Common myeloid progenitor, CD34-positive (primary cell): ENCODE results near the gene HAPSTR1.
"Not testable (repeated sequence)": the region's sequence is repeated elsewhere in the genome, so short reads cannot be mapped to it uniquely, and the experiment has no call there.

Experiments used
- CTCF ChIA-PET: fragments of 350-600 bp; sonication (Branson Sonifier 250); formaldehyde crosslinking; loops from one replicate; lab custom pipeline; 2021; ENCODE audit warnings: antibody characterized with exemption; lab: Charles Lee
- POLR2A ChIA-PET: fragments of 350-600 bp; sonication (Branson Sonifier 250); formaldehyde crosslinking; loops from one replicate; lab custom pipeline; 2021; ENCODE audit warnings: antibody characterized with exemption; lab: Charles Lee
- DNase-seq, 3 donors: peaks; one replicate each; pipeline versions ENCODE4 v3.0.0 to v3.0.0-alpha.2; 2013
- H3K27ac ChIP-seq, 2 experiments: 1 replicate in 1 of 2; 2 replicates in 1 of 2; pipeline ENCODE4 v1.7.0; 2013; ENCODE audit warnings: inconsistent platforms in 2 of 2, low read length in 2 of 2, mild to moderate bottlenecking in 2 of 2, low read depth in 1 of 2, moderate library complexity in 1 of 2; ENCODE audit not compliant: severe bottlenecking in 2 of 2, insufficient read depth in 1 of 2, poor library complexity in 1 of 2
- H3K27me3 ChIP-seq, 5 experiments: replicated peaks in 2 of 5; 1 replicate in 3 of 5; 2 replicates in 2 of 5; pipeline versions ENCODE4 v1.6.1 to v1.7.0; 2013; ENCODE audit warnings: low read length in 4 of 5, mild to moderate bottlenecking in 2 of 5, moderate library complexity in 2 of 5, inconsistent platforms in 1 of 5; ENCODE audit not compliant: insufficient read depth in 5 of 5, control insufficient read depth in 4 of 5
- H3K36me3 ChIP-seq, 4 experiments: 1 replicate in 2 of 4; 2 replicates in 2 of 4; pipeline versions ENCODE4 v1.6.1 to v1.7.0; 2013; ENCODE audit warnings: low read length in 3 of 4, control low read depth in 1 of 4, mild to moderate bottlenecking in 1 of 4; ENCODE audit not compliant: control insufficient read depth in 4 of 4, insufficient read depth in 4 of 4
- H3K4me1 ChIP-seq, 4 experiments: 1 replicate in 3 of 4; 2 replicates in 1 of 4; pipeline versions ENCODE4 v1.6.1 to v1.7.1; 2013; ENCODE audit warnings: low read length in 3 of 4, mild to moderate bottlenecking in 3 of 4, control low read depth in 1 of 4, inconsistent platforms in 1 of 4, moderate library complexity in 1 of 4; ENCODE audit not compliant: control insufficient read depth in 4 of 4, insufficient read depth in 4 of 4; ENCODE audit errors: control extremely low read depth in 1 of 4
- H3K4me3 ChIP-seq, 7 experiments: 1 replicate in 4 of 7; 2 replicates in 3 of 7; pipeline versions ENCODE4 v1.5.1 to v1.7.0; 2013; ENCODE audit warnings: mild to moderate bottlenecking in 7 of 7, low read length in 6 of 7, moderate library complexity in 6 of 7, inconsistent platforms in 2 of 7, low read depth in 2 of 7, control low read depth in 1 of 7; ENCODE audit not compliant: insufficient read depth in 4 of 7, control insufficient read depth in 1 of 7; ENCODE audit errors: extremely low read depth in 1 of 7
- H3K9me3 ChIP-seq, 5 experiments: 1 replicate in 4 of 5; 2 replicates in 1 of 5; pipeline versions ENCODE4 v1.6.1 to v1.7.1; 2013; ENCODE audit warnings: low read length in 4 of 5, mild to moderate bottlenecking in 2 of 5, inconsistent platforms in 1 of 5, low read depth in 1 of 5, moderate library complexity in 1 of 5; ENCODE audit not compliant: control insufficient read depth in 4 of 5, insufficient read depth in 2 of 5; ENCODE audit errors: control extremely low read depth in 1 of 5
- WGBS: methylation state at CpG from one replicate; pipeline ENCODE4 v1.1.5; 2013; ENCODE audit not compliant: insufficient coverage; 5-methylcytosine and 5-hydroxymethylcytosine counted together

Gene HAPSTR1

GRCh38 chr16:9079430-9079812 is 12.0 kb upstream of the HAPSTR1 start:
- no peaks in the 10 kb centered on the region for H3K27me3 ChIP-seq
- DNase-seq = no peak
- H3K4me3 ChIP-seq = no peak overlapping the region
- CTCF ChIA-PET = interaction anchor here (1.6 kb wide), 1 partner anchor 11 kb away, joined by 3 read pairs; no protein-coding TSS in a partner anchor
- H3K9me3 ChIP-seq = peaks cover 0 to 6% (median 2%) of the 10 kb centered on the region in 5 experiments
- peaks cover 0 to 26% (median 0%) of the 10 kb centered on the region in 4 experiments for H3K4me1 ChIP-seq
- POLR2A ChIA-PET = no interaction called here
- 100% methylated on average over 2 of the region's 4 CpGs for WGBS
- H3K36me3 ChIP-seq = no peaks in the 10 kb centered on the region
- H3K27ac ChIP-seq = no peak overlapping the region

DNA sequence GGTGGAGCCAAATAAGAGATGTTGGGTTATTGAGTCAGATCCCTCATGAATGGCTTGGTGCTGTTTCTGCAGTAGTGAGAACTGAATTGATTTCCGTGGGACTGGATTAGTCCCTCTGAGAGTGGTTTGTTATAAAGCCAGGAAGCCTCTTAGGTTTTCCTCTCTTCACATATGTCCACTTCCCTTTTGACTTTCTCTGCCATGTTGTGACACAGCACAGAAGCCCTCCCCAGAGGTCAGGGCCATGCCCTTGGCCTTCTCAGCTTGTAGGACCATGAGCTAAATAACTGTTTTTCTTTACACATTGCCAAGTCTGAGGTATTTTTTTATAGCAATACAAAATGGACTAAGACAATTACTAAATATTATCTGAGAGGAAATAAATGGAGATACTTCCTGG is 10.3 kb upstream of the HAPSTR1 start:
- POLR2A ChIA-PET = no interaction called here
- no peak overlapping the region for H3K27ac ChIP-seq
- CTCF ChIA-PET = interaction anchor here (1.5 kb wide), 1 partner anchor 54 kb away, joined by 4 read pairs; no protein-coding TSS in a partner anchor

GRCh38 chr16:9081843-9082242 is 9.6 kb upstream of the HAPSTR1 start:
- peaks cover 0 to 22% (median 0%) of the 10 kb centered on the region in 4 experiments for H3K4me1 ChIP-seq
- no peaks in the 10 kb centered on the region for H3K27me3 ChIP-seq
- CTCF ChIA-PET = interaction anchor here (0.6 to 1.5 kb wide), 2 partner anchors 53 to 208 kb away, joined by 4 read pairs; no protein-coding TSS in a partner anchor
- H3K4me3 ChIP-seq = no peak overlapping the region
- POLR2A ChIA-PET = interaction anchor here (0.6 kb wide), 1 partner anchor 9 kb away, joined by 4 read pairs; the partner anchor contains the start of gene HAPSTR1
- DNase-seq = no peak
- no peak overlapping the region for H3K27ac ChIP-seq
- no peaks in the 10 kb centered on the region for H3K36me3 ChIP-seq
- H3K9me3 ChIP-seq = peaks cover 0 to 6% (median 2%) of the 10 kb centered on the region in 5 experiments
- WGBS = 100% methylated on average over 3 of the region's 6 CpGs

More for the DNA sequence above, 10.3 kb upstream of the HAPSTR1 start:
- Histone ChIP-seq H3K4me3 (no peak overlapping the region), H3K27me3 (no peaks in the 10 kb centered on the region), H3K4me1 (peaks cover 0 to 25% (median 0%) of the 10 kb centered on the region in 4 experiments), H3K36me3 (no peaks in the 10 kb centered on the region), H3K9me3 (peaks cover 0 to 6% (median 2%) of the 10 kb centered on the region in 5 experiments)
- no peak for DNase-seq
- no CpG with 5 or more reads among the region's 1 CpG for WGBS

DNA sequence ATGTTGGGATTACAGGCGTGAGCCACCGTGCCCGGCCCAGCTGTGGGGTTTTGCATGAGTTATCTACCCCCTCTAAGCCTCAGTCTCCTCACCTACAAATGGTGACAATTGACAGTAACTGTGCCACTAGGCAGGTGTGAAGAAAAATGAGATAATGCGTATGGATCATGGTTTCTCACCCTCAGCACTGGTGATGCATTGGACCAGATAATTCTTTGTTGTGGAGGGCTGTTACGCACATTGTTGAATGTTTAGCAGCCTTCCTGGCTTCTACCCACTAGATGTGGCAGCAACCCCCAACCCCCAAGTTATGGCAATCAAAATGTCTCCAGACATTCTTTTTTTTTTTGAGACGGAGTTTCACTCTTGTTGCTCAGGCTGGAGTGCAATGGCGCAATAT is 9.0 kb upstream of the HAPSTR1 start:
- ChIA-PET POLR2A (no interaction called here), CTCF (no interaction called here)
- WGBS = 88% methylated on average over 6 of the region's 7 CpGs
- Histone ChIP-seq H3K4me1 (peaks cover 0 to 16% (median 0%) of the 10 kb centered on the region in 4 experiments), H3K9me3 (peaks cover 0 to 6% (median 2%) of the 10 kb centered on the region in 5 experiments), H3K27ac (no peak overlapping the region), H3K27me3 (no peaks in the 10 kb centered on the region), H3K4me3 (no peak overlapping the region), H3K36me3 (no peaks in the 10 kb centered on the region)
- no peak for DNase-seq

GRCh38 chr16:9087733-9088132 is 3.7 kb upstream of the HAPSTR1 start:
- POLR2A ChIA-PET, H3K4me3 ChIP-seq, H3K27ac ChIP-seq, H3K27me3 ChIP-seq, H3K36me3 ChIP-seq, DNase-seq, H3K9me3 ChIP-seq: not testable (repeated sequence)
- WGBS = 100% methylated on average over 2 of the region's 7 CpGs
- CTCF ChIA-PET = interaction anchor here (1.4 kb wide), 1 partner anchor 40 kb away, joined by 3 read pairs; no protein-coding TSS in a partner anchor
- peaks cover 0 to 13% (median 12%) of the 10 kb centered on the region in 4 experiments for H3K4me1 ChIP-seq

DNA sequence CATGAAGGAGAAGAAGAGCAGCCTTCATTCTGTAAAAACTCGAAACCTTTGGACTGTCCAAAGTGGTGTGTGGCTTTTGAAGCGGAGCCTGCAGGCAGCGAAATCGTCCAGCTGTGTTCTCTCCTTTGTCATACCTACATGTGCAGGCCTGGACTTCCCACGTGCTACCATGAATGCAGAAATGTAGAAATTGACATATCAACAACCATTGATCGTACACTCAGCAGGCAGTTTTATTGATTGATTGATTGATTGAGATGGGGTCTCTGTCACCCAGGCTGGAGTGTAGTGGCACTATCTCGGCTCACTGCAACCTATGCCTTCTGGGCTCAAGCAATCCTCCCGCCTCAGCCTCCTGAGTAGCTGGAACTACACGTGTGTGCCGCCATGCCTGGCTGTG is 2.6 kb upstream of the HAPSTR1 start:
- WGBS = 100% methylated on average over 3 of the region's 10 CpGs
- POLR2A ChIA-PET = no interaction called here

DNA sequence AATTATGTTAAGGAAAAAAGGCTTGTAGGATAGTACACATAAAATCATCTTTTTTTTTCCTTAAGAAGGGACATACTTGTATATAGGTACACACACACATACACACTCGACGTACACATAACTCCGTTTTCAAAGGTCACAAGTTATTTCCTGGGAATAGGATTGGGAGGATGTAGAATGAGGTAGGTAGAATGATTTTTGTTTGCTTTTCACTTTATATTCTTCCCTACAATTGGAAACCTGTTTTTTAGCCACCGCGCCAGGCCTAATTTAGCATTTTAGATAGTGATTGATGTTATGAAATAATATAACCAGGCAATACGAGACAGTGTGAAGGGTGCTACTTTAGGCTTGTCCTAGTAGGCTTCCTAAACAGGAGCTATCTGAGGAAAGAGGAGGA is 1.8 kb upstream of the HAPSTR1 start:
- H3K4me3 ChIP-seq = peak overlapping the region in 3 of 7 experiments; percentile 62 to 80 (median 69)

More for the DNA sequence above, 2.6 kb upstream of the HAPSTR1 start:
- Histone ChIP-seq H3K36me3 (peaks cover 0 to 10% (median 2%) of the 10 kb centered on the region in 4 experiments), H3K9me3 (no peaks in the 10 kb centered on the region), H3K27me3 (no peaks in the 10 kb centered on the region), H3K4me3 (no peak overlapping the region), H3K4me1 (peaks cover 7 to 24% (median 22%) of the 10 kb centered on the region in 4 experiments), H3K27ac (no peak overlapping the region)
- DNase-seq = no peak
- CTCF ChIA-PET = no interaction called here

More for the DNA sequence above, 1.8 kb upstream of the HAPSTR1 start:
- Histone ChIP-seq H3K27ac (peak overlapping the region in 1 of 2 experiments; percentile 85), H3K27me3 (no peaks in the 10 kb centered on the region), H3K36me3 (peaks cover 0 to 16% (median 5%) of the 10 kb centered on the region in 4 experiments), H3K9me3 (no peaks in the 10 kb centered on the region), H3K4me1 (peaks cover 15 to 32% (median 28%) of the 10 kb centered on the region in 4 experiments)
- POLR2A ChIA-PET = no interaction called here
- CTCF ChIA-PET = no interaction called here
- 97% methylated on average over 3 of the region's 6 CpGs for WGBS
- DNase-seq = no peak
